Activated CD4-positive, CD25-positive, alpha-beta regulatory T cell treated with anti-CD3 and anti-CD28 coated beads, Interleukin-2, amount 50 U/mL, for 16 hours (primary cell): ENCODE data around the gene UTF1.

ENCODE experiments used
- DNase-seq: peaks from one replicate; pipeline ENCODE4 v3.0.0-alpha.2; 2020; ENCODE audit warnings: low read depth, low spot score

UTF1 gene

GRCh38 chr10:133196936-133197758 lies 32.9 kb upstream of the UTF1 start:
- DNase-seq: no peak

DNA sequence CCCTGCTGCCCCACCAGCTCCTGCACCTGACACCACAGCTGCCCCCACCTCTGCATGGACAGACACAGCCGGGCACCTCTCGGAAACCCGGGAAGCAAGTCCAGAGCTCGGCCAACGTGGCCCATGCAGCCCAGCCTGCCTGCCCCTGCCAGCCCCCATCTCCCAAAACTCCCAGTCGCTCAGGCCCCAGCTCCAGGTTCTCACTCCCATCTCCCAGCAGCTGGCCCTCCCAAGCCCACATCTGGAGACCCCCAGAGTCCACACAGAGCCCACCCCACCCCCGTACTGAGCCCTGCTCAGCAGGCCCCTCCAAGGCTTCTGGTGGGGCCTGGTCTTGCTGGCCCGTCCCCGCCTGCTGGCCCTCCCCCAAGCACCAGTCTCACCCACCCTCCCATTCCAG lies 32.2 kb upstream of the UTF1 start:
- no peak for DNase-seq

GRCh38 chr10:133198206-133198605 lies 31.8 kb upstream of the UTF1 start:
- no peak for DNase-seq

DNA sequence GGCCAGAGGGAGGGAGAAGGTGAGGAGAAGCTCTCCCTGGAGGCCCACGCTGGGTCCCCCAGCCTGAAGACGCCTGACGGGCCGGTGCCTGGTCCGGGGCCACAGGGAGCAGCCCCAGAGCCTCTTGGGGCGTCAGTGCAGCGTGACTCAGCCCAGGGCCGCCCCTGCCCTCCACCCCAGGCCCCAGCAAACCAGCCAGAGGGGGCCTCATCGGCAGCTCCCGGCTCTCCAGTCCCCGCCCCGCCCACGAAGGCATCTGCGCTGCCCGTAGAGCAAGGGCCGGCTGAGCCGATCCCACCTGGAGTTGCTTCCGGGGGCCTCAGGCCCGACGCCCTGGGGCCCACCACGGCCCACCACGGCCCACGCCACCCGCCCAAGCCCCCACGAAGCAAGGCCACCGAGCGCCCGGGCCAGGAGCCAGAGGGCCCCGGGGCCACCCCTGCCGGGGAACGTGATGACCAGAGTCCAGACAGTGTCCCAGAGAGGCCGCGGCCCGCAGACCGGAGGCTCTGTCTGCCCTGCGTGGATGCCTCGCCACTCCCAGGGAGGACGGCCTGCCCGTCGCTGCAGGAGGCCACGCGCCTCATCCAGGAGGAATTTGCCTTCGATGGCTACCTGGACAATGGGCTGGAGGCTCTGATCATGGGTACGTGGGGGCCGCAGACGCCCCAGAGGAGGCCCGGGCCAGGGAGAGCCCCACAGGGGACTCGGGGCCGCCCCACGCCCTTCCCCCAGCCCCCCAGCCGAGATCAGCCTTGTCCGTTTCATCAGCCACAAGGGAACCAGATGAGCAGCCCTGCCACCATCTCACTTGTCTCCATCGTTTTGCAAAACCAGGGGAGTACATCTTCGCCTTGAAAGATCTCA lies 31.2 kb upstream of the UTF1 start:
- DNase-seq: no peak

- DNase-seq: no peak
Observed at GRCh38 chr10:133199488-133199885, 30.5 kb upstream of the UTF1 start.

GRCh38 chr10:133199992-133200611 lies 29.9 kb upstream of the UTF1 start:
- no peak for DNase-seq

- DNase-seq: no peak
Observed at GRCh38 chr10:133200621-133201031, 29.4 kb upstream of the UTF1 start.

- DNase-seq: no peak
Observed at GRCh38 chr10:133201151-133201947, 28.7 kb upstream of the UTF1 start.

- no peak for DNase-seq
Observed at GRCh38 chr10:133201948-133202725, 27.9 kb upstream of the UTF1 start.

GRCh38 chr10:133202778-133203651 lies 27.0 kb upstream of the UTF1 start:
- no peak for DNase-seq

- DNase-seq: no peak
Observed at GRCh38 chr10:133203652-133204195, 26.3 kb upstream of the UTF1 start.

DNA sequence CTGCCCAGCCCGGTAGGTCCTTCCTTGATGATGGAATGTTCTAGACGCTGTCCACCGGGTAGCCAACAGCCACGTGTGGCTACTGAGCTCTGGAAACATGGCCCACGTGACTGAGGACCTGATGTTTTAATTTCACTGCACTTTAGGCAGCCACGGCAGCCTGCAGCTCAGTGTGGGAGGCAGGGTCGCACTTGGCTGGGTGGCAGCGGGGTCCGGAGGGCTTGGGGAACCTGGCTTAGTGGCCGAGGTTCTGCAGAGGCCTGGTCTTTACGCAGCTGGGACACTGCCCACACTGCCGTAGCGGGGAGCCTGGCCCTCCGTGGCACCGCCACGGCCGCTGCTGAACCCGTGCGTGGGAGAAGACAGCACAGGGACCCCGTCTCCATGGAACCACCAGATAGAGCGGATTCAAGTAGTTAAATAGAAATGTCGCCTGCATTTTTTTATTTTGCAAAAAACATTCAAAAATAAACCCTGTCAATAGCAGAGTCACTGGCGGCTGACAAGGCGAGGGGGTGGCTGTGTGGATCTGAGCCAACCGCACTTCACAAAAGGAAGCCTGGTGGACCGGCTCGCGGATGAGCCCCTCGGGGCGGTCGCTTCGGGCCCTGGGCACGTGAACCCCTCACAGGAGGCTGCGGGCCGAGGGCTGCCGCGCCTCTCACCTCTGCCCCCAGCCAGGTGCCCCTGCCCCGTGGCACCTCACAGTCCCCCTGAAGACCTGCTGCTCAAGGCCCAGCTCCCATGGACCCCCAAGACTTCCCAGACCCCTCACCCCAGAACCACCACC lies 25.6 kb upstream of the UTF1 start:
- DNase-seq: no peak

- no peak for DNase-seq
Observed at GRCh38 chr10:133205146-133205545, 24.9 kb upstream of the UTF1 start.

- DNase-seq: no peak
Observed at GRCh38 chr10:133206356-133207040, 23.5 kb upstream of the UTF1 start.

GRCh38 chr10:133207041-133207600 lies 22.9 kb upstream of the UTF1 start:
- no peak for DNase-seq

- no peak for DNase-seq
Observed at GRCh38 chr10:133207627-133208026, 22.4 kb upstream of the UTF1 start.

GRCh38 chr10:133208466-133208865 lies 21.6 kb upstream of the UTF1 start:
- DNase-seq: no peak

DNA sequence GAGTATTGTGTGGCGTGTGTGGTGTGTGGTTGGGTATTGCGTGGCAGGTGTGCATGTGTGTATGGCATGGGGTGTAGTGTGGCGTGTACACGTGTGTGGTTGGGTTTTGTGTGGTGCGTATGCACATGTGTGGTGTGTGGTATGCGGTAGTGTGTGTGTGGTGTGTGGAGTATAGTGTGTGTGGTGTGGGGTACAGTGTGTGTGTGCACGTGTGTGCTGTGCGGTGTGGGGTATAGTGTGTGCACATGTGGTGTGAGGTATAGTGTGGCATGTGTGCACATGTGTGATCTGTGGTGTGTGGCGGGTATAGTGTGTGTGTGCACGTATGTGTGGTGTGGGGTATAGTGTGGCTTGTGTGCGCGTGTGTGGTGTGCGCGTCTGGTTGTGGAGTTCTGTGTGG lies 20.9 kb upstream of the UTF1 start:
- DNase-seq: no peak
